GM23338 (cell line): ENCODE data around the gene ANKFY1.

Experiments used
- CREB1 ChIP-seq: fragments of 250-450 bp; sonication (Bioruptor Pico); IDR thresholded peaks from 2 replicates; pipeline ENCODE4 v1.5.0; 2020; ENCODE audit warnings: low read depth, mild to moderate bottlenecking, moderate library complexity
- CTCF ChIP-seq, 2 experiments: fragments of 200-600 bp in 1 of 2; sonication (generic) in 1 of 2; conservative IDR thresholded peaks; 2 replicates each; pipeline versions ENCODE4 v1.5.1 to v1.6.1; 2016 to 2017; ENCODE audit warnings: antibody characterized with exemption in 2 of 2, low read depth in 2 of 2, mild to moderate bottlenecking in 2 of 2, moderate library complexity in 1 of 2
- EZH2 ChIP-seq: fragments of 200-600 bp; sonication (generic); IDR thresholded peaks from one replicate; pipeline ENCODE4 v1.8.0; 2017; ENCODE audit warnings: antibody characterized with exemption, mild to moderate bottlenecking, low read depth; ENCODE audit not compliant: unreplicated experiment
- EZH2phosphoT487 ChIP-seq: fragments of 200-600 bp; sonication (generic); IDR thresholded peaks from one replicate; pipeline ENCODE4 v1.8.1; 2018; ENCODE audit warnings: antibody characterized with exemption; ENCODE audit not compliant: unreplicated experiment
- JUNB ChIP-seq: IDR thresholded peaks from one replicate; pipeline ENCODE4 v1.6.1; 2016; ENCODE audit warnings: antibody characterized with exemption; ENCODE audit not compliant: unreplicated experiment
- POLR2AphosphoS5 ChIP-seq: IDR thresholded peaks from 2 replicates; pipeline ENCODE4 v1.6.1; 2016; ENCODE audit warnings: antibody characterized with exemption, low read depth
- STAT1 ChIP-seq: IDR thresholded peaks from one replicate; pipeline ENCODE4 v1.6.1; 2016; ENCODE audit warnings: antibody characterized with exemption; ENCODE audit not compliant: unreplicated experiment
- ZNF462 ChIP-seq: fragments of 250-450 bp; sonication (Bioruptor Pico); IDR thresholded peaks from 2 replicates; pipeline ENCODE4 v1.5.0; 2020; ENCODE audit warnings: mild to moderate bottlenecking, moderate library complexity
- TF ChIP-seq, protein P1 (sequence below): IDR thresholded peaks from one replicate; pipeline ENCODE4 v1.6.1; 2018; ENCODE audit warnings: antibody characterized with exemption; ENCODE audit not compliant: unreplicated experiment
- TF ChIP-seq, protein P2 (sequence below): IDR thresholded peaks from 2 replicates; pipeline ENCODE4 v1.6.1; 2016; ENCODE audit warnings: antibody characterized with exemption

DNA sequence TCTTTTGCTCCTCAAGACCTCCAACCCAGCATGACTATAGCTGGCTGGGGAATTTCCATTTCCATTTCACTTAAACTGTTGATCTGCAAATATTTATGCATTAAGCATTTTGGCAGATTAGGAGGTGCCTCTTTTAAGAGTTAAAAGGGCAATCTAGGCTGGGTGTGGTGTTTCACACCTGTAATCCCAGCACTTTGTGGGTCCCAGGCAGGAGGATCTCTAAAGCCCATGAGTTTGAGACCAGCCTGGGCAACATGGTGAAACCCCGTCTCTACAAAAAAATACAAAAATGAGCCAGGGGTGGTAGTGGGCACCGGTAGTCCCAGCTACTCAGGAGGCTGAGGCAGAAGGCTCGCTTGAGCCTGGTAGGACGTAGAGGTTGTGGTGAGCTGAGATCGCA is 17.1 kb downstream of the ANKFY1 start:
- no peak for TF ChIP-seq CTCF (conservative IDR thresholded peaks at IDR 0.05; ENCODE audit: low read depth in 2 of 2)
- TF ChIP-seq, protein P1, sequence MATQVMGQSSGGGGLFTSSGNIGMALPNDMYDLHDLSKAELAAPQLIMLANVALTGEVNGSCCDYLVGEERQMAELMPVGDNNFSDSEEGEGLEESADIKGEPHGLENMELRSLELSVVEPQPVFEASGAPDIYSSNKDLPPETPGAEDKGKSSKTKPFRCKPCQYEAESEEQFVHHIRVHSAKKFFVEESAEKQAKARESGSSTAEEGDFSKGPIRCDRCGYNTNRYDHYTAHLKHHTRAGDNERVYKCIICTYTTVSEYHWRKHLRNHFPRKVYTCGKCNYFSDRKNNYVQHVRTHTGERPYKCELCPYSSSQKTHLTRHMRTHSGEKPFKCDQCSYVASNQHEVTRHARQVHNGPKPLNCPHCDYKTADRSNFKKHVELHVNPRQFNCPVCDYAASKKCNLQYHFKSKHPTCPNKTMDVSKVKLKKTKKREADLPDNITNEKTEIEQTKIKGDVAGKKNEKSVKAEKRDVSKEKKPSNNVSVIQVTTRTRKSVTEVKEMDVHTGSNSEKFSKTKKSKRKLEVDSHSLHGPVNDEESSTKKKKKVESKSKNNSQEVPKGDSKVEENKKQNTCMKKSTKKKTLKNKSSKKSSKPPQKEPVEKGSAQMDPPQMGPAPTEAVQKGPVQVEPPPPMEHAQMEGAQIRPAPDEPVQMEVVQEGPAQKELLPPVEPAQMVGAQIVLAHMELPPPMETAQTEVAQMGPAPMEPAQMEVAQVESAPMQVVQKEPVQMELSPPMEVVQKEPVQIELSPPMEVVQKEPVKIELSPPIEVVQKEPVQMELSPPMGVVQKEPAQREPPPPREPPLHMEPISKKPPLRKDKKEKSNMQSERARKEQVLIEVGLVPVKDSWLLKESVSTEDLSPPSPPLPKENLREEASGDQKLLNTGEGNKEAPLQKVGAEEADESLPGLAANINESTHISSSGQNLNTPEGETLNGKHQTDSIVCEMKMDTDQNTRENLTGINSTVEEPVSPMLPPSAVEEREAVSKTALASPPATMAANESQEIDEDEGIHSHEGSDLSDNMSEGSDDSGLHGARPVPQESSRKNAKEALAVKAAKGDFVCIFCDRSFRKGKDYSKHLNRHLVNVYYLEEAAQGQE = no peak
- TF ChIP-seq STAT1 = no peak
- TF ChIP-seq POLR2AphosphoS5 = no peak
- no peak for TF ChIP-seq JUNB
- TF ChIP-seq EZH2 = no peak
- TF ChIP-seq, protein P2, sequence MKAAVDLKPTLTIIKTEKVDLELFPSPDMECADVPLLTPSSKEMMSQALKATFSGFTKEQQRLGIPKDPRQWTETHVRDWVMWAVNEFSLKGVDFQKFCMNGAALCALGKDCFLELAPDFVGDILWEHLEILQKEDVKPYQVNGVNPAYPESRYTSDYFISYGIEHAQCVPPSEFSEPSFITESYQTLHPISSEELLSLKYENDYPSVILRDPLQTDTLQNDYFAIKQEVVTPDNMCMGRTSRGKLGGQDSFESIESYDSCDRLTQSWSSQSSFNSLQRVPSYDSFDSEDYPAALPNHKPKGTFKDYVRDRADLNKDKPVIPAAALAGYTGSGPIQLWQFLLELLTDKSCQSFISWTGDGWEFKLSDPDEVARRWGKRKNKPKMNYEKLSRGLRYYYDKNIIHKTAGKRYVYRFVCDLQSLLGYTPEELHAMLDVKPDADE = no peak
- no peak for TF ChIP-seq ZNF462 (CRISPR knock-in tag)
- TF ChIP-seq EZH2phosphoT487 = no peak
- no peak for TF ChIP-seq CREB1 (CRISPR knock-in tag)
